Ramos (cell line): ENCODE results near the gene SCARB2.
"Not testable (repeated sequence)": the region's sequence is repeated elsewhere in the genome, so short reads cannot be mapped to it uniquely, and the experiment has no call there.

ENCODE experiments used
- in situ Hi-C: fragments of 300-500 bp; cut with MboI; formaldehyde crosslinking; loops from one replicate; pipeline ENCODE4 v1.14.3; 2022; ENCODE audit warnings: low sequenced_read_pairs; ENCODE audit not compliant: unreplicated experiment

Gene SCARB2, protein sequence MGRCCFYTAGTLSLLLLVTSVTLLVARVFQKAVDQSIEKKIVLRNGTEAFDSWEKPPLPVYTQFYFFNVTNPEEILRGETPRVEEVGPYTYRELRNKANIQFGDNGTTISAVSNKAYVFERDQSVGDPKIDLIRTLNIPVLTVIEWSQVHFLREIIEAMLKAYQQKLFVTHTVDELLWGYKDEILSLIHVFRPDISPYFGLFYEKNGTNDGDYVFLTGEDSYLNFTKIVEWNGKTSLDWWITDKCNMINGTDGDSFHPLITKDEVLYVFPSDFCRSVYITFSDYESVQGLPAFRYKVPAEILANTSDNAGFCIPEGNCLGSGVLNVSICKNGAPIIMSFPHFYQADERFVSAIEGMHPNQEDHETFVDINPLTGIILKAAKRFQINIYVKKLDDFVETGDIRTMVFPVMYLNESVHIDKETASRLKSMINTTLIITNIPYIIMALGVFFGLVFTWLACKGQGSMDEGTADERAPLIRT

DNA sequence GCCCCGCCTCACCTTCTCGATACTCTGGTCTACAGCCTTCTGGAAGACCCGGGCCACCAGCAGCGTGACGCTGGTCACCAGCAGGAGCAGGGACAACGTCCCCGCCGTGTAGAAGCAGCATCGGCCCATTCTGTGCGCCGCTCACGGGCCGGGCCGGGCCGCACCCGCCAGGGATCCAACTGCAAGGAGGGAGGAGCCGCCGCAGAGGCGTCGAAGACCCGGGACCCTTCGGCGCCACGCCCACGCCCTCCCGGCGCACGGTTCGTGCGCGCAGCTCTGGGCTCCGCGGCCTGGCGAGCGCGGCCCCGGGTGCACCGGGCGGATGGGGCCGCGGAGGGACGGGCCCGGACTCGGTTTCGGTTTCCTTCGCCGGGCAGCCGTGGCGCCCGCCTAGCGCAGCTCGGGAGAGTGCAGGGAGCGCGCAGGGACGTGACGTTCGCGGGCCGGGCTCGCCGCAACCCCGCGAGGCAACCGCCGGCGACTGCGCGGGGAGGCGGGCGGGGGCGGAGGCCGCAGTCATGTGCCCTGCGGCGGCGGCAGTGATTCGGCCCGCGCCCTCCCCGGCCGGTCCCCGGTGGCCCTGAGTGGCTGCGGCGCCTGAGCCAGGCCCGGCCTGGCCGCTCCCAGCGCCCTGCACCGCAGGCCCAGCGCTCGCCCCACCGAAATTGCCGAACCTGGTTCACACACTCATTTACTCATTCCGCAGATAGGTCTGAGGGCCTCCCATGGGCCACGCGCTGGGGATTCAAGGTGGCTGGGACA lies at the start of gene SCARB2:
SCARB2 (minus strand) TSS at position 410 of the 762 bp plus-strand sequence; CDS start at position 129, 281 bp downstream.
- in situ Hi-C loops, result no loop called here

DNA sequence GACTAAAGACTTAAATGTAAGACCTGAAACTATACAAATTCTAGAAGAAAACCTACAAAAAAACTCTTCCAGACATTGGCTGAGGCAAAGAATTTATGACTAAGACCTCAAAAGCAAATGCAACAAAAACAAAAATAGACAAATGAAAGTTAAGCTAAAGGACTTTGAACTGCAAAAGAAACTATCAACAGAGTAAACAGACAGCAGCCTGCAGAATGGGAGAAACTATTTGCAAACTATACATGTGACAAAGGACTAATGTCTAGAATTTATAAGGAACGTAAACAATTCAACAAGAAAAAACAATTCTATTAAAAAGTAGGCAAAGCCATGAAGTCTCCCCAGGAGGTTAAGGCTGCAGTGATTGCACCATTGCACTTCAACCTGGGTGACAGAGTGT lies 46.9 kb upstream of the SCARB2 start:
- in situ Hi-C loops, result no loop called here

DNA sequence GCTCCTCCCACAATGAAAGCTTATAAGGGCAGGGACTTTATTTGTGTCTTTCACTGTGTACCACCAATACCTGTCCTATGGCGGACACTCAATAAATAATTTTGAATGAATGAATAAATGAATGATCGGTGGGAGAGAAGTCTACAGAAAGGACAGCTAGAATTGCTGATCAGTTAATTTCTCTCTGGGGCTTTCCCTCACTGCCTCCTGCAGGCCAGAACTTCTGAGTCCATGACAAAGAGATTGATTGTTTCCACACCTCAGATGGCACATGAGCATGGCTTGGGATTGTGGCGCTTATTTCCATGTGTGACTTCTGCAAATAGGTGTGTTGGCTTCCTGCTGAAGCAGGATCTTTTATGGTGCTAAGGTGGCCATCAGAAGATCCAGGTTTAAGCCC lies 44.2 kb upstream of the SCARB2 start:
- in situ Hi-C loops, result no loop called here

DNA sequence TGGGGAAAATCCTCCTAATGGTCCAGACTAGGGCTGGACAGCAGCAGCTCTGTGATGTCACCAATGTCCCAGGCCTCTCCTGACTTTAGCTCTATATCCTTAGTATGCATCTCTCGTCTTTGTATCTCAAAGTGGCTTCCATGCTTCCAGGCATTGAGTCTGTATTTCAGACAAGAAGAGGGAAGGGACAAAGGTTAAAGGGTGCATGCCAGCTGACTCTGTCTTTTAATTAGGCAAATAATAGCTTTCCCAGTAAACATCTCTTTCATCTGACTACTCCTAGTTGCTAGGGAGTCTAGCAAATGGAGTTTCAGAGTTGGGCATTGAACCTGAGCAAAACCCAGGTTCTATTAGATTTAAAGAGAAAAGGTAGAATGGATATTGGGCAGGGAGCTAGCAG lies 43.3 kb upstream of the SCARB2 start:
- in situ Hi-C loops, result no loop called here

DNA sequence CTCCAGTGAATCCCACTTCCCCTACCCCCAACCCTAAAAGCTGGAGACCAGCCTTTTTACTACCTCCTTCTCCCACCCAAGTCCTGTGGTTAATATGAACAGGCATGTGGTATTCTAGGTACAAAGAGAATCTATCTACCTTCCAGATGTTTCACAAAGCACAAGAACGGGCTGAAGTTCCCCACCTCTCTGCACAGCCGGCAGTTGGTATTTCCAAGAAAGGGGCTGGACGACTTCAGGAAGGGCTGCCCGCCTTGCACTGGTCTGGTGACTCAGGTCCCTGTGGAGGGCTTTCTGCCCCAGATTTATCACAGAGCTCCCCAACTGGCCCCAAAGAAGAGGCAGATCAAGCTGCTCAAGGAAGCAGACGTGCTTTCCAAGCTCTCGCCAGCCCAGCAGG lies 42.4 kb upstream of the SCARB2 start:
- in situ Hi-C loops, result no loop called here

DNA sequence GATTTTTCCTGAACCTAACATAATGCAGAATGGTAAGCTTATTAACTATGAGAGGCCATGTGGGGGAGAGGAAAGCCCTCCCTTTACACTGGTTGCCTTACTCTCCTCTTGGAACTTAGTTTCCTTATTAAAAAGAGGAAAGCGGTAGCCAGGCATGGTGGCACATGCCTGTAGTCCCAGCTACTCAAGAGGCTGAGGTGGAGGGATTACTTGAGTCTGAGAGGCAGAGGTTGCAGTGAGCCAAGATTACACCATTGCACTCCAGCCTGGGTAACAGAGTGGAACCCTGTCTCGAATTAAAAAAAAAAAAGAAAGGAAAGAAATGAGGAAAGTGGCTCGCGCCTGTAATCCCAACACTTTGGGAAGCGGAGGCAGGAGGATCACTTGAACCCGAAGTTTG lies 39.9 kb upstream of the SCARB2 start:
- in situ Hi-C loops, result no loop called here

DNA sequence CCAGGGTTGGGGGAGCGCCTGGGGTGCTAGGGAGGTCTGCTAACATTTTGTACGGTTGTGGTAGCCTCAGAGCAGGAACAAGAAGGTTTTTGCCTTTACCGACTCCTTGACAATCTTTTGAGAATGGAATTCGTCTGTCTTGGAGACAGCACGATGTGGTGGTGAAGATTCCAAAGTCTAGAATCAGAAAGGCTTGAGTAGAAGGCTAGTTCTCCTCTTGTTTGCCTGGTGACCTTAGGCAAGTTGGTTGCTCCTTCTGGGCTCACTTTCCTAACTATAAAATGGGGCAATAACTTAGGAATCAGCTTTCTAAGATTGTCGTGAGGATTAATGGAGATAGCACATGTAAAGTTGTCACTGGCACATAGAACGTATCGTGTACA lies 38.6 kb upstream of the SCARB2 start:
- in situ Hi-C loops, result no loop called here

DNA sequence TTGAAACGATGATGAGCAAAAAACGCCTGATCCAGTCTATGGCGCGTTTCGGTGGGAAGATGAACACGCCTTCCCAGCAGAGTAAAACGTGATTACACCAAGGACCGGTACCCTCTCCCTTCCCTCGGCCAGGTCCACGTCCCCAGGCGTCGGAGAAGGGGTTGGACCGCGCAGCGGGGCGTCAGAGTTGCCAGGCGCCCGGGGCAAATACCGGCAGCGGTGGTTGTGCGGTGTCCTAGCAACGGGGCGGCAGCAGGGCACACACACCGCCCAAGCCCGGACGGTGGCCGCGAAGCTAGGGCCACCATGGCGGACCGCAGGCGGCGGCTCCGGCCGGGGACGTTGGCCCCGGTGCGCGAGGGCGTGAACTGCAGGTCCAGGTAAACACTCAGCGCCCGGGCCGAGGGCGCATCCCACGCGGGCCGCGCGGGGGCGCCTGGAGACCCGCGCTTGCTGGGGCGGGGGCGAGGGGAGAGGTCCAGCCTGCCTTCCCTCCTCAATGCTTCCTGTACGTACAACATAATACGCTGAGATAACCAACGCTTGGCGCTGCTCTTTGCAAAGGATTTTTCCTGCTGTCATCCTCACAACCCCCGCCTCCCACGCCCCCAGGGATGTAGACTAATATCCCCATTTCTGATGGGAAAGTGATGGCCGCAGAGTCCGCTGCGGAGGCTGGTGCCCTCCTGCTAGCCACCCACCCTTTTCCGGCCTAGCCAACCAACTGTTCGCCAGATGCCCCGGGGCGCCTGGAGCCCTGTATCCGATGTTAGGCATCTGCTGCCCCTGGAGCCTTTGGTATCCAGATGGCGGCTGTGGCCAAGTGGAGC lies 38.0 kb upstream of the SCARB2 start, which contains the start of gene FAM47E:
FAM47E (plus strand) TSS at position 281 of the 830 bp plus-strand sequence; CDS start at position 307, 26 bp downstream.
- in situ Hi-C loops, result no loop called here

DNA sequence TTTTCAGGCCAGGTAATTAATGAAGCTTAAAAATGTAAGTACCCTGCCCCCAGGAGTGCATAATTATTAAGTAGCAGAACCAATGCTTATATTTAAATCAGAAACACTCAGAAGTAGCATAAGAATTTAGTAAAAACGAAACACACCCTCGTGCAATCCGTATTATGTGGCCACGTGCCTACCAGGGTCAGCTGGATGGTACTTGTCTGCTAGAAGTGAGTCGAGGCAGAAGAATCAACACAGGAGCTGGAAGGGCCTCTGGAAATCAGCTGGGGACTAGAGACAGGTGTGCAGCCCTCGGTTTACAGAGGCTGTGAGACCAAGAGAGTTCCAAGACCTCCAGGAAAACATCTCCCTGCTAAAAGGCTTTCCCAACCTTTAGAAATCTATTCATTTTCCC lies 37.3 kb upstream of the SCARB2 start:
- in situ Hi-C loops, result no loop called here

DNA sequence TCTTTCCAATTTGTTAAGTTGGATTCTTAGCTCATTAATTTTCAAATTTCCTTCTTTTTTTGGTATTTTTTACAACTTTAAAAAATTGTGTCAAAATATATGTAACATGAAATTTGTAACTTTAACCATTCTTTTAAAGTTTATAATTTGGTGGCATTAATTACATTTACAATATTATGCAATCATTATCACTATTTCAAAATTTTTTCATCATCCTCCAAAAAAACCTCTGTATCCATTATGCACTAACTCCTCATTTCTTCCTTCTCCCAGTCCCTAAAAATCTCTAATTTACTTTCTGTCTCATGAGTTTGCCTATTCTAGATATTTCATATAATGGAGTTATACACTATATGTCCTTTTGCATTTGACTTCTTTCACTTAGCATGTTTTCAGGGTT lies 33.2 kb upstream of the SCARB2 start:
- in situ Hi-C loops, result no loop called here

DNA sequence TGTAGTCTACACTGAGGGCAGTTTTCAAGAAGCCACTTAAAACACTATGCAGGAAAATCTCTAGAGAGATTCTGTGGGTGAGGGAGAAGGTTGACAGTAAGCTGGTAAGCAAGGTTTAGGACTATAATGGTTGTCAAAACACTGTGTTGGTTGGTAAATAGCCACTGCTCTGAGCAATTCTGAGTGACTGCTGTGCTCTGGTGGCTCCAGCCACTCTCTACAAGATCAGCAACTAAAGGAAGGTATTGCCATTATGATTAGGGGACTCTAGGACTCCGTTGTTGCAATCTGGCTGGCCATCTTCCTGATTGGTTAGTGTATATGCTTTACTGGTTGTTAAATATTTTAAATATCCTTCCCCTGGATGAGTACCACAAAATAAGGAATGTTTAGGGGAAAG lies 32.4 kb upstream of the SCARB2 start:
- in situ Hi-C loops, result no loop called here

DNA sequence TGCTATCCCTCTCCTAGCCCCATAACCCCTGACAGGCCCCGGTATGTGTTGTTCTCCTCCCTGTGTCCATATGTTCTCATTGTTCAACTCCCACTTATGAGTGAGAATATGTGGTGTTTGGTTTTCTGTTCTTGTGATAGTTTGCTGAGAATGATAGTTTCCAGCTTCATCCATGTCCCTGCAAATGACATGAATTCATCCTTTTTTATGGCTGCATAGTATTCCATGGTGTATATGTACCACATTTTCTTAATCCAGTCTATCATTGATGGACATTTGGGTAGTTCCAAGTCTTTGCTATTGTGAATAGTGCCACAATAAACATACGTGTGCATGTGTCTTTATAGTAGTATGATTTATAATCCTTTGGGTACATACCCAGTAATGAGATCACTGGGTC lies 30.3 kb upstream of the SCARB2 start:
- in situ Hi-C loops, result not testable (repeated sequence)

DNA sequence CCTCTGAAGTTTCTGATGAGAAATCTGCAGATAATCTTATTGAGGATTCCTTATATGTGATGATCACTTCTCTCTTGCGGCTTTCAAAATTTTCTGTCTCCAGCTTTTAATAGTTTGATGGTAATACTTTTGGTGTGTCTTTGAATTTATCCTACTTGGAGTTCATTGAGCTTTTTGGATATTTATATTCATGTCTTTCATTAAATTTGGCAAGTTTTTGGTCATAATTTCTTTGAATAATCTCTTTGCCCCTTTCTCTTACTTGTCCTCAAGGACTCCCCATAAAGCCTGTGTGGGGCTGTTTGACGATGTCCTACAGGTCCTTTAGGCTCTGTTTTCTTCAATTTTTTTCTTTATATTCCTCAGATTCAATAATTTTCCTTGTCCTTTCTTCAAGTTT lies 26.6 kb upstream of the SCARB2 start:
- in situ Hi-C loops, result no loop called here

DNA sequence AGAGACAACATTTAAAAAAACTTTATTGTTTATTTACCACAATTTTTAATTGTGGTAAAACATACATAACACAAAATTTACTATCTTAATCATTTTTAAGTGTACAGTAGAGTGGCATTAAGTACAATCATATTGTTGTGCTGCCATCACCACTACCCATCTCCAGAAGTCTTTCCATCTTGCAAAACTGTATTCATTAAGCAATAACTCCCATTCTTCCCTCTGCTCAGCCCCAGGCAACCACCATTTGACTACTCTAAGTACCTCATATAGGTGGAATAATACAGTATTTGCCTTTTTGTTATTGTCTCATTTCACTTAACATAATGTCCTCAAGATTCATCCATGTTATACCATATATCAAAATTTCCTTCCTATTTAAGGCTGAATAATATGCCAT lies 25.1 kb upstream of the SCARB2 start:
- in situ Hi-C loops, result no loop called here

DNA sequence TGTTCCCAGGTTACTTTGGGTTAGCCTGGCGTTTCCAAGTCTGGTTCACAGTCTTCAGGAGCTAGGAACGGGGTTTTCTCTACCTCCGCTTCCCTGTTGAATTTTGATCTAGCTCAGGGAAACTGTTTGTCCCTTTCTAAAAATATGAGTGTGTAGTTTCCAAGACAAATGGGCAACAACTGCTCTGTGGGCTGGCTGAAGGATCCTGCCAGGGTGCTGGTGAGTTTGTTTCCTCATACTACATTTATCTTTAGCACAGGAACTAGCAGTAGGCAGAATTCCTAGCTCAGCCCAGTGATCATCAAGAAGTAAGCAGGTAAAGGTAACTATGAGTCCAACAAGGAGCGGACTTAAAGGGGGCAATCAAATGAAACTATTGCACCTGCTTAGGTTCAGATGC lies 24.6 kb upstream of the SCARB2 start:
- in situ Hi-C loops, result no loop called here

DNA sequence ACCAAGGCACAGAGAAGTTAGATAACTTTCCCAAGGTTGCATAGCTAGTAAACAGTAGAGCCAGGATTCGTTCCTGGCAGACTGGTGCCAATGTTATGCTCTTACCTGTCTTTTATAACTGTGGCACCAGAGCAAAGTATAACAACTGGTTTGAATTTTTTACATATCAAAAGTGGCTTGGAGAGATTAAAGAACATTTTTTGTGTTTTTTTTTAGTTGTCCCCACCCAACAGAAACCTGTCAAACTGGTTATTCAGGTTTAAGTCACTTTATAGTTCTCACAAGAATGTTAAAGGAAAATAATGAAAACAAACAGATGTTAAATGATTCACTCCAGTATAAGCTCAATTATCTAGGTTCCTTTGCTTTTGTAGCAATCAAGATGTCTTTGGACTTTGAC lies 22.3 kb upstream of the SCARB2 start:
- in situ Hi-C loops, result no loop called here

DNA sequence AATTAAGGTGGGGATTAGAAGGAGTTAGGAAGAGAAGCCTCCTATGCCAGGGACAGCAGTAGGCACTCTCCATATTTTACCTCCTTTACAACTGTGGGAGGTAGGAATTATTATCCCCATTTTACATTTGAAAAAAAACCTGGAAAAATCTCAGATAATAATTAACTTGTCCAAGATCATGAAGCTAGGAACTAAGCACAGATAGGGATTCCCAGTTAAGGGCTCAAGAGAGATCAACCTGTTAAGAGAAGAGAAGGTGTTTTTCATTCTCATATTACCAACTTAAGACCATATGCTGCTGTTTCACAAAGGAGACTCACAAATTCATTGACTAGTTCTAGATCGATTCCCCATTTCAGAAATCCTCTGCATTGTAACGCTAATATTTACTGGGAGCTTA lies 21.8 kb upstream of the SCARB2 start:
- in situ Hi-C loops, result no loop called here

DNA sequence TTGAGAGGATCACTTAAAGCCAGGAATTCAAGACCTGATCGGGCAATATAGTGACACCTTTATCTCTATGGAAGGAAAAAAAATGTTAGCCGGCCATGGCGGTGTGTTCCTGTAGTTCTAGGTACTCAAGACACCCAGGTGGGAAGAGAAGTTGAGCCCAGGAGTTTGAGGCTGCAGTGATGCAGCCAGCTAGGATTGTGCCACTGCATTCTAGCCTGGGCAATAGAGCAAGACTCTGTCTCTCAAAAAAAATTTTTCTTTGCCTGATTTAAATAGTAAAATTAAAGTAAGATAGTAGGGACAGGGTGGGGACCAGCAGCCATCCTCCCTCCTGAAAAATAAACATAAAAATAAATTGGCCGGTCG lies 21.0 kb upstream of the SCARB2 start:
- in situ Hi-C loops, result no loop called here

DNA sequence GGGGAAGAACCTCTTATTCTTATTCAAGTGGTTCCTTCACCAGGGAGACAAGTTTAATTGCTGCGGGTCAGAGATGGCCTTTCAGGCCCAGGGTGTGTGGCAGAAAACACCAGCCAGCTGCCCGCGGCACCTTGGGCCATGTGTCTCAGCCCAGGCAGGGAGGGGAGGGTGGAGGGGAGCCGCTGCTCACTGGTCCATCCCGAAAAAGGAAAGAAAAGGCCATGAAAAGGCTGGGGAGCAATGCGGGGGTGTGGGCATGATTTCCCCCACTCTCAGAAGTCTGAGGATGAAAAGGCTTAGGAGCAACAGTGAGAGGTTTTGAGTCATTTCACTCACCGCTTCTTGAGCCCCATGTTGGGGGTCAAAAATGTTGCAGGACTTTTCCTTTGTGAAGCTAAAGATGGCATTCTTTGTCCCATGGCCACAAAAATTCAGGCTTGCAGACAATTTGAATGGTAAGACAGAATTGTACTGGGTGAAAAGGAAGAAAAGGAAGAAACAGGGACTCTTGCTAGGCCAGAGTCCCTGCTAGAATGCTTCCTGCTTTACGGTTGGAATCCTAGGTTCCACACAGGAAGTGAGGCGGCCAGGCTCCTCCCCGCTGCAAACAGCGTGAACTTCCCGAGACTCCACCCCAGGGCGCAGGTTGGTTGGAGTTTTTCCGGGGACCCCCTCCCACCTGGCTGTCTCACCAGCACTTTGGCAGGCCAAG lies 20.5 kb upstream of the SCARB2 start:
- in situ Hi-C loops, result no loop called here

DNA sequence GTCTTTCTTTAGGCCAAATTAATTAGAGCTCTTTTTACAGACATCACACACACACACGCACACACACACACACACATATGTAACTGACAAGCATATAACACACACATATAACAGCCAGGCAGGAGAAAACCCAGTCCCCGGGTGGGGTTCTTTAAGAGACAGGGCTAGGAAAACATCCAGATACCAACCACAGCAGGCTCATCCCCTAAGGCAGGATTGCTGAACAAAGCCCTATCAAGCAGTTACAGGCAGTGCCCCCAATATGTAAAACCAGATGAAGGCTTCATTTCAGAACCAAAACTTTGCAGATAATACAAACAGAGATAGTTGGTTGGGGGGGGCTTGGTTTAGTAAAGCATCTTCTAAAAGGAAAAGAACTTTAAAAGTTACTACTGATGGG lies 19.9 kb upstream of the SCARB2 start:
- in situ Hi-C loops, result no loop called here
